ENCODE results near the gene CARM1.

GRCh38 chr19:10918359-10918758 lies 47.0 kb downstream of the CARM1 start:
- no peak for TF ChIP-seq CTCF (conservative IDR thresholded peaks at IDR 0.05; ENCODE audit: low read length)
- no peak for TF ChIP-seq EZH2phosphoT487 (IDR thresholded peaks at IDR 0.05; ENCODE audit: borderline replicate concordance)
